Right renal pelvis (tissue), 4 donors: ENCODE measurements around the gene ASIC5. TPM values are rescaled to one million over a fixed set of nuclear protein-coding genes. Genes with fewer than 3 reads are reported as not detected.
"Not testable (repeated sequence)": the region's sequence is repeated elsewhere in the genome, so short reads cannot be mapped to it uniquely, and the experiment has no call there.

Source experiments
- DNase-seq, 4 donors: peaks; one replicate each; pipeline ENCODE4 v3.0.0-alpha.2; 2013; ENCODE audit warnings: low read depth in 4 of 4, low spot score in 3 of 4, missing footprints in 1 of 4
- polyA plus RNA-seq, 4 donors: library from polyadenylated mRNA; unstranded; fragments of 120-200 nt; gene quantifications; one replicate each; pipeline ENCODE4 v1.2.1, GENCODE V29; 2013; ENCODE audit not compliant: insufficient read length in 4 of 4

The ASIC5 gene
- polyA plus RNA-seq, 4 donors = 0.12 to 0.20 TPM; not detected in 2

DNA sequence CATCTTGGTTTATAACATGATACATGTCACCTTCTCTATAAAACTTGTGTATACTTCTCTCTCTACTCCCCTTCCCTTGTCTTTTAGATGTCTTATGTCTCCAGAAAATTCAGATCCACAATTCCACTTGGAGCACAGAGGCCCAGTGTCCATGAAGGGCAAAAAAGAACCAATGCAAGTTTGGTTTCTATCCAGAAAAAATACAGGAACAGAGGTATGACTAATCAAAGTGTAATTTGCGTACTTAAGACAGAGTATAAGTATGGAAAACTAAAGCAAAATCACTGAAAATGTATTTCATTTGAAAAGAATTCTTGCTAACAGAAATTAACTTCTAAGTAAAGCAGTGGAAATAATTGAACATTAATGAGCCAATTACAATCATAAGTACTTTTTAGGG, 61.1 kb downstream of the ASIC5 start:
- no peak for DNase-seq

DNA sequence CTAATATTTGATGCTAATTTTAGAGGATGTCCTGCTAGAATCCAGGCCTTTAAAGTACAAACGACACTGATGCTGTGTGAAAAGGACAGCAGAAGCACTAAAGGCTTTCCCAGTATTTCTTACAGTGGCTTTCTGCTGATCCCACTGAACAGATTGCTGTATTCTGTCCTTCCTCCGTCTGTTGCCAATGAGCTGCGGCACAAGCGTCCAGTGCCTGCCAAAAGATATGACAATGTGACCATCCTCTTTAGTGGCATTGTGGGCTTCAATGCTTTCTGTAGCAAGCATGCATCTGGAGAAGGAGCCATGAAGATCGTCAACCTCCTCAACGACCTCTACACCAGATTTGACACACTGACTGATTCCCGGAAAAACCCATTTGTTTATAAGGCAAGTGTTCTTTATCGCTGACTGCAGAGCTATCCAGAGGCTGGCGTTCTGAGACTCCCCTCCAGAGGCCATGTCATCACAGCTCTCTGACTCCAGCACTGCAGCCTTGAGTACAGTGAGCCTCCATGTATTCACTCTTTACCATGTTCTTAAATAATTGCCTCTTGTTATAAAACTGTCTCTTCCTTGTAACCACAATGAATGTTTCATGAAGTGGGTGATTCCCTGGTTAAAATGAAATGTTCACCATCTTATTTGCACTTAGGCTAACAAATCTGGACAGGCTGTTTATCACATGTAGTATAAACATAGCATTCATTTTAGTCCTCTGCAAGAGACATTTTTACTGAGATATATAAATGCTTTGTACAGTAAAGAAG, 63.7 kb downstream of the ASIC5 start:
- no peak for DNase-seq

DNA sequence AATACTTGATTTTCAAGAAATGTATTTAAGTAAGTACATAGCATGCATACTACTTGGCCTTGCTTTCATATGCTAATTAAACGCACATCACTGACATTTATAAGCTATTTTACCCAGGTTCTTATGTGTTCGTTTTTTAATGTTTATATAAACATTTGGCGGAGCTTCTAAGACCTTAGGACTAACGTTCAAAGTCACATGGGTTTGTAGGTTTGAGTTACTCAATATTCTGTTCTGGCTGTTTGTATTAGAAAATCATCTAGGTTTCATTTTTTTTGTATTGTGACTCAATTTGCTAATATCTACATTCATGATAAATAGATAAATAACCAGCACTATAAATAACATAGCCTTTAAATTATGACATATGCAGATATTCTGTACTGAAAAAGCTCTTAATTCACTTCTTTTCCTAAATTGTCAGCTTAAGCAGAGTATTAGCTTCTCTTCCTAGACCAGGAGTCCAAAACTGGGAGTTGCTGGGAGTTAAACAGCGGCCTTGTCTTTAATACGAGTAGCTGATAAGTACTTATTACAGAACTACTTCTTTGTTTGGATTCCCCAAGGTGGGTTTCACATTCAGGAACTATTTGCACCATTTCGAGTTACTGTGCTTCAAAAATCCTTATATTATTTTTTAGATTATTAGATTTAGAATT, 65.3 kb downstream of the ASIC5 start:
- no peak for DNase-seq

DNA sequence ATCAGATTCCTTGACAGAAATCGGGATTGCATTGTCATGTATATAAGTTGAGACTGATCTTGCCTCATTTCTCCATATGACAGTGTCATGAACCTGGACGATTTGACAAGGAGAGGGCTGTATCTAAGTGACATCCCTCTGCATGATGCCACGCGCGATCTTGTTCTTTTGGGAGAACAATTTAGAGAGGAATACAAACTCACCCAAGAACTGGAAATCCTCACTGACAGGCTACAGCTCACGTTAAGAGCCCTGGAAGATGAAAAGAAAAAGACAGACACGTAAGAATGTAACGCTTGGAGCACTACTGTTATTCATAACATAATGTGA, 66.3 kb downstream of the ASIC5 start:
- DNase-seq = no peak

DNA sequence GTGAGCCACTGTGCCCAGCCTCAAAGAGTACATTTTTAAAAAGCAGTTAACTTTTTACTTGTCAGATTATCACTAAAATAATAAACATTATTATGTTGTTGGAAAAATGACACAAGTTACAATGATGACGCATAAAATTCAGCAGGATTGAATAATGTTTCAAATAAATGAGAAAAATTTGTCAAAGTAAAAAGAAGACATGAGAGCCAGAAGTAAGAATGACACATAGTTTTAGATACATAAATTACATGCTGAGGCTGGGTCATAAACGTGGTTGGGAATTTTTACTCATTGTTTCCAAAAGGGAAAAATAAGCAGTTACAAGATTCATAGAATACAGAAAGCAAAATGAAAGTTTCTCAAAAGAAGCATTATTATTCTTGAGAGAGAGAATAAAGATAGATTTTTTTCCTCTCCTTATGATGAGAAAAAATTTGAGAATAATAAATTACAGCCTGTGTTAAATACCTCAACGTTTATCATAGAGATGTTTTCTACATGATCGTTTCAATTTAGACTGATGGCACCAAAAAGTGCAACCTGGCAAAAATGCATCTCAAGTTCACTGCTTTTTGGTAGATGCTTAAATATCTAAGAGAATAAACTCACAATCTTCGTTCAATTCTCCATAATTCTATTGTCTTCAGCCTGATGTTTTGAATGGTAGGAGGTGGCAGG, 66.8 kb downstream of the ASIC5 start:
- no peak for DNase-seq

DNA sequence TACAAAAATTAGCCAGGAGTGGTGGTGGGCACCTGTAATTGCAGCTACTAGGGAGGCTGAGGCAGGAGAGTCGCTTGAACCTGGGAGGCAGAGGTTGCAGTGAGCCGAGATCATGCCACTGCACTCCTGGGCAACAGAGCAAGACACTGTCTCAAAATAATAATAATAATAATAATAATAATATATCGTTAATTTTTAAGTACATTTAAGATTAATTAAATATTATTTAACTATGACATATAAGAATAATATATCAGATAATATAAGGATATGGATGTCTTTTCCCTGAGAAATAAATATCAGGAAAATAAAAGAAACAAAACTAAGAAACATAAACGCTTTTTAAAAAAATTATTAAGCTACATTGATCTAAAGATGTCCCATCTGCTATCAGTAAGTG, 68.5 kb downstream of the ASIC5 start:
- not testable (repeated sequence) for DNase-seq

DNA sequence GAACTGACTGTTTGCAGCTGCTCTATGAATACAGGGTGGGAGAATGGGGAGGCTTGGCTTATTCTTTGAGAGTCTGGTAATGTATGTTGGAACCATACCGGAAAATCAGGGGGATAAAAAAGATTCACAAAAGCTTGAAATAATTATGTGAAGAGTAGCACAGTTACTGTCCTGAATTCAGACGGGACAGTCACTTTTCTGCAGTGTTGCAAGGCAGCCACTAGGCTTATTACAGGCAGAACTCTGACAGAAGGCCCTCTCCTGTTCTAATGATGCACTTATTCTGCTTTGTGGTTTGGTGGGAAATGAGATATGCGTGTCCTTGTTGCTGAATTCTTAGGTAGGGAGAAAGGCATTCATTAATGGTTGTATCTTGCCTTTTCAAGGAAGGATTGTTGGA, 70.1 kb downstream of the ASIC5 start:
- no peak for DNase-seq

DNA sequence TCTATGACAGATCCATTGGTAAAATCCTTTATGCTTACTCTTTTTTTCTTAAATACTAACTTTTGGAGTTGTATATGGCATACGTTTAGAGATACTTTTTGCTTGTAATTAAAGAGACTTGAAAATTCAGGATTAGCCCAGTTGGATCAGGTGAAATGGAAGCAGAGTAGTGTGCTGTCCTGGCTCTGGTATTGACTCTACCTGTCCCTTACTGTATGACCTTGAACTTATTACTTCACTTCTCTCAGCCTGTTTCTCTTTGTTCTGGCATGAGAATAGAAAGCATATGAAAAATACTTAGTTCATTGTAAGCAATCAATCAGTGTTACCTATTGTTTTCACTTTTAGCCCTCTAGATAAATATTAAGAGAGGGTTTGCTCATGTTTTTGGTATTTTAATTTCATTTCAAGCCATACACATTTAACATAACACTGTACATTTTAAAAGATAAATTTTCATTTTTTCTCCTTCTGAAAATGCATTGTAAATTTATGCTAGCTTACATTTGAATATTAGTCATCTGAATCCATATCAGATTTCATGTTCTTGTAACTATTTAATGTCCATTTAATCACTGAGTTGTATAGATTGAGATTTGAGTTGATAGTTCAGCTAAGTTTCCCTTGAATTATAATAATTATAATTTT, 71.4 kb downstream of the ASIC5 start:
- no peak for DNase-seq

DNA sequence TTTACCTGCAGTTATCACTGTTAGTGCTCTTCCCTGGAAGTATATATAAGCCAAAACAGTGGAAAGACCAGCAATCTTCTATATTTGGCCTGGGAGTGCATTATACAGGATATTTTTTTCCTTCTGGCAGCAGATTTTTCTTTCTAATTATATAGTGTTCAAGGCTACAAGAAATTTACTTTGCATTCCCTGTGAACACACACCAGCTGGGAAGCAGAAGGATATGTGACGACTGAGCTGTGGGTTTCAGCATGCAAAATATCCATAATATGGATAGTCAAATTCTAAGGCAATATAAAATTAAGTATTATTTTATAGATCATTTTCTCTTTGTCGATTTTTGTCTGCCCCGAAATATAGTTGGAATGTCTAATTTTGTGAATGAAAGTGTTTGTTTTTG, 76.1 kb downstream of the ASIC5 start:
- DNase-seq = no peak

DNA sequence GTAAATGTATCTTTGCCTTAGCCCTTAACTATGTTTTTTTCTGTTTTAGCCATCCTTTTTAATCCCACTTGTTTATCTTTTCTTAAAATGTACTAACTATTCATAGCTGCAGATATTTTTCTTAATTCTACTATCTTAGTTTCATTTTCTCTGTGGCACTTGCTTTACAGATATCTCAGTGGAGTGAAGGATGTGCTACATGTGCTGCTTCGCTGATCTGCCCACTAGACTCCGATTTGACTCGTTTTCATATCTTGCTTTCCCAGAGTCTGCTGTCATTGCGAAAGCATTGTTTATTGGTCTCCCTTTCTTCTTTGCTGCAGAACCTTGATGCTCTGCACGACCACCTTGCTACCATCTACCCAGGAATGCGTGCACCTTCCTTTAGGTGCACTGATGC, 76.7 kb downstream of the ASIC5 start:
- DNase-seq = no peak

DNA sequence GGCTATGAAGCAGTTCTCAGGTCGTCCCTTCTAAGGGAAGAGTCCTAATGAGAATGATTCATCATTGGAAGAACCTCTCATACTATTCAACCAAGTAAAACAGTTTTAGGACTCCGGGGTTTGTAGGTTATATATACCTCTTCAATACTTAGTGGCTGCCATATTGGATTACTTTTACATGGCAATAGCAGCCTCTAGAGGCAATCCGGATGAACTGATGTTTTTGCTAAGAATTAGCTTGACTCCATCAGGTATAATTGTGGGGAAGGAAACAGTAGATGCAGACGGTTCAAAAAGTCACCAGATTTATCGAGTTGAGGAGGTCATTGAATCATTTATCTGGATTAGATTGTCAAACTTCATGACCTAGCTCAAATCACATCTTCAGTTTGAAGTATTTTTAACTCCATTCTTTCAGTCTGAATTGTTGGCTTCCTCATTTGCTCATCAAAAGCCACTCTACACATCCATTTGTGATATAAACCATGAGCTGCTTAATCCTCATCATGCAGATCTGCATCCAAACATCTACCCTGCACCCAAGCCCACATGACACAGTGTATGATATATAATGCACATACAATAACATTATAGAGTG, 78.9 kb downstream of the ASIC5 start:
- peak in 1 of 4 donors; percentile 39 for DNase-seq

DNA sequence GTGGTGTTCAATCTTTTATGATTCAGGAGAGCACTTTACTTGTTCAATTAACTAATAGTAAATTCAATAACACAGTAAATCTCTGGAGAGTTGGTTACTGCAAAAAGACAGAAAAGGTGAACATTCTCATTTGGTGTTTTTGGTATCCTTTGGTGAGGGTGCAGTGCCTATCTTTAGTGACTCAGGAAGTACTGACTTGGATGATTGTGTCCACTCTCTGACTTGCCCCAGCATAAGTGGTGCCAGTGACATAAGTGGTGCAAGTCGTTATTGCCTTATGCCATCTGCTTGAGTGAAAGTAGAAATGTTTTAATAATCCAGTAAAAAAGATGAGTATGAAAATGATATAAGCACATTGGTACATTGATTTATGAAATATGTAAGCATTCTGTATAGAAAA, 80.2 kb downstream of the ASIC5 start:
- DNase-seq = no peak

DNA sequence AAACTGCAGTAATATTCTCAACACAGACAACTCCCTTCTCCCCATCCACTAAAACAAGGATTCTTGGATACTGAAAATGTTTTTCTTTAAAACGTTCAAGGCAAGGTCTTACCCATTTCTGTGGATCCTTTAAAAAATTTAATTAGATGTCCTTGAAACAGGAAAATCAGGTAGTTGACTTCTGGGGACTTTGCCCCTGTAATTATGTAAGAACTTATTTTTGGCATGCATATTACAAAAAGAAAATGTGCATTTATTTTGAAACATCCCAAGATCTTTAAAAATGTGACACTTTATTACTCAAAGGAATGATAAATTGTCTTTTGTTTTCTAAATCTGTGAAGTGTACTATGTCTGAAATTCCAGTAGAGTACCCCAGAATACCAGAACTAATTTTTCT, 81.4 kb downstream of the ASIC5 start:
- DNase-seq = no peak

DNA sequence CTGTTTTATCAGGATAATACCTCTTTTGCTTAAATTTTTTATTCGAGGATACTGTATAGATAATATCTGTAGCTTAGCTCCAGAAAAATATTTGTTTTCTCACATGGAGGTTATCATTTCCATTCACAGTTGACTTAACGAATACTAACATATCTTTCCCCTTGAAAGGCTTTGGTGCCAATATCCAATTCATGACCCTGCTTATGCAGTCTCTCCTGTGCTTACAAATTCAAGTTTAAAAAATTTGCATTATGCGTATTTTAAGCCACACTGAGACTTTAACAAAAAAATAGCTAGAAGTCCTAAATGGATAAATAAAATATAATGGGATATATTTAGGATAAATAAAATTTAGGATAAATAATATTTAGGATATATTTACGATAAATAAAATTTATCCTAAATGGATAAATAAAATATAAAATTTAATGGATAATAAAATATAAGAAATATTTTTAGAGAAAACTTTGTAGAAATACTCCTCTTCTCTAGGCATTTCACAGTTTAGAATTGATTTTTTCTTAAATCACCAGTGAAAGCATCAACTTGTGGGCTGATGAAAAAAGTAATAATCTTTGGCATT, 84.7 kb downstream of the ASIC5 start:
- DNase-seq = no peak

DNA sequence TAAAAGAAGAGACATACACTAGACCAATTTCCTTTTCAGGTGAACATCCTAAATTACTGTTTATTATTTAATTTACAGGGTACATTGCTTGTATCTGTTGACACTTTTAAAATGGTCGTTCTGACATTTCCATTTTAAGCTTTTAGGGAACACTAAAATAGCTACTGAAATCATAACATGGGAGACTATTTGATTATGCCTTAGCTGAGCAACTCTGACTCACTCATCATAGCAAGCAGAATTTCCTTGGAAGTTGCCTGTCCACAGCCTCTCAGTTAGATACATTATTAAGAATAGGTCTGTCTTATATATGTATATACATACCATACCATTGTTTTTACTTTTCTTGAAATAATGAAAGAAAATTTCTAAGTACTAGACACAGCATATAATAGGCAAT, 85.3 kb downstream of the ASIC5 start:
- no peak for DNase-seq

Other genes with a start within 250 kb of the ASIC5 start
- 10 to 100 TPM; 75.0 to 94.2 (median 87.3) TPM for gene GUCY1A1, start 199.4 kb downstream of the ASIC5 start, polyA plus RNA-seq
- 10 to 100 TPM; 65.7 to 84.5 (median 78.4) TPM for gene GUCY1B1, start 107.3 kb downstream of the ASIC5 start, polyA plus RNA-seq
- 1 to 10 TPM in 3 of 4 donors, under 1 TPM in 1; 0.91 to 4.3 (median 2.4) TPM for gene TDO2, start 37.4 kb upstream of the ASIC5 start, polyA plus RNA-seq
- gene CTSO, start 87.6 kb upstream of the ASIC5 start, polyA plus RNA-seq = 10 to 100 TPM; 42.4 to 60.3 (median 47.2) TPM